HG03565 (cell line): ENCODE data around the gene SP8.

Experiments used
- ATAC-seq: cut with Tn5 transposase; IDR thresholded peaks from one replicate; pipeline ENCODE4 v1.9.1; 2021; ENCODE audit warnings: mild to moderate bottlenecking, moderate library complexity; ENCODE audit not compliant: unreplicated experiment

The SP8 gene

GRCh38 chr7:20776942-20777341 lies 9.7 kb downstream of the SP8 start:
- ATAC-seq: no peak

GRCh38 chr7:20776214-20776911 lies 10.3 kb downstream of the SP8 start:
- no peak for ATAC-seq

- no peak for ATAC-seq
Measured at GRCh38 chr7:20754001-20754400, 32.7 kb downstream of the SP8 start.

- ATAC-seq: no peak
Measured at GRCh38 chr7:20749906-20750305, 36.8 kb downstream of the SP8 start.

- no peak for ATAC-seq
Measured at GRCh38 chr7:20748853-20749252, 37.8 kb downstream of the SP8 start.

- ATAC-seq: no peak
Measured at GRCh38 chr7:20747001-20747400, 39.7 kb downstream of the SP8 start.

- ATAC-seq: no peak
Measured at GRCh38 chr7:20745702-20746101, 41.0 kb downstream of the SP8 start.

GRCh38 chr7:20744954-20745446 lies 41.7 kb downstream of the SP8 start:
- ATAC-seq: no peak

GRCh38 chr7:20742913-20743312 lies 43.8 kb downstream of the SP8 start:
- no peak for ATAC-seq

GRCh38 chr7:20741801-20742200 lies 44.9 kb downstream of the SP8 start:
- no peak for ATAC-seq

- no peak for ATAC-seq
Measured at GRCh38 chr7:20738518-20739481, 47.9 kb downstream of the SP8 start.

GRCh38 chr7:20737840-20738448 lies 48.7 kb downstream of the SP8 start:
- no peak for ATAC-seq

- no peak for ATAC-seq
Measured at GRCh38 chr7:20735346-20736065, 51.2 kb downstream of the SP8 start.
